Aorta (tissue), 5 donors: ENCODE results near the gene CCDC157. TPM values are rescaled to one million over a fixed set of nuclear protein-coding genes. Genes with fewer than 3 reads are reported as not detected.

ENCODE experiments used
- ATAC-seq: fragments of 200-7000 bp; cut with Tn5 transposase; one replicate; pipeline ENCODE4 v1.9.1; 2022; ENCODE audit warnings: moderate library complexity; ENCODE audit not compliant: low FRiP score
- DNase-seq, 2 donors: peaks; one replicate each; pipeline ENCODE4 v3.0.0-alpha.2; 2020
- H3K27ac ChIP-seq, 2 donors: one replicate each; pipeline ENCODE4 v1.5.1; 2013; ENCODE audit warnings: low read length in 2 of 2, mild to moderate bottlenecking in 2 of 2, moderate library complexity in 2 of 2, control low read depth in 1 of 2, inconsistent platforms in 1 of 2, low read depth in 1 of 2
- H3K27me3 ChIP-seq, 2 donors: one replicate each; pipeline ENCODE4 v1.6.1; 2013; ENCODE audit warnings: control low read depth in 1 of 2, low read length in 1 of 2, mild to moderate bottlenecking in 1 of 2, moderate library complexity in 1 of 2; ENCODE audit not compliant: insufficient read depth in 2 of 2, control insufficient read depth in 1 of 2
- H3K36me3 ChIP-seq, 2 donors: one replicate each; pipeline ENCODE4 v1.6.1; 2013; ENCODE audit warnings: control low read depth in 1 of 2, low read length in 1 of 2, mild to moderate bottlenecking in 1 of 2; ENCODE audit not compliant: insufficient read depth in 2 of 2, control insufficient read depth in 1 of 2
- H3K4me1 ChIP-seq, 2 donors: one replicate each; pipeline ENCODE4 v1.6.1; 2013; ENCODE audit warnings: low read length in 2 of 2, control low read depth in 1 of 2, mild to moderate bottlenecking in 1 of 2, moderate library complexity in 1 of 2; ENCODE audit not compliant: insufficient read depth in 2 of 2, control insufficient read depth in 1 of 2
- H3K4me3 ChIP-seq, 2 donors: one replicate each; pipeline ENCODE4 v1.5.1; 2013; ENCODE audit warnings: low read length in 2 of 2, control low read depth in 1 of 2, mild to moderate bottlenecking in 1 of 2
- H3K9me3 ChIP-seq: one replicate; pipeline ENCODE4 v1.6.1; 2013; ENCODE audit warnings: mild to moderate bottlenecking, low read length; ENCODE audit not compliant: control insufficient read depth
- WGBS, 2 donors: extraction: QIAGEN DNeasy Blood & Tissue Kit; methylation state at CpG; one replicate each; pipeline ENCODE4 v1.1.7; 2013; 5-methylcytosine and 5-hydroxymethylcytosine counted together
- intact Hi-C, 2 donors: fragments of 100-400 bp; cut with DNase I; formaldehyde crosslinking; loops; one replicate each; pipeline versions ENCODE4 v1.14.2 to v1.15.0; 2022
- polyA plus RNA-seq, 2 donors: library from polyadenylated mRNA; stranded (reverse); fragments of 200-250 nt; gene quantifications; one replicate each; pipeline ENCODE4 v1.2.3, GENCODE V29; 2013
- total RNA-seq, 2 donors: library from RNA; stranded (reverse); fragmentation: NEBNext Ultra II Directional; extraction: Animal tissue kit (Norgen Biotek cat#: 25700); gene quantifications; one replicate each; pipeline ENCODE4 v1.2.1, GENCODE V29; 2021
- donor health status: healthy with polysubstance abuse.
- donor health status: Bipolar disorder and iron deficiency.
- donor health status: DM: no; HTN: no; CAD: no.
- donor health status: DM: no; HTN: no; CAD: no.
- donor health status: DM: yes; HTN: yes; CAD: no.

CCDC157 gene
- total and polyA plus RNA-seq, 4 donors = 0.87 to 3.6 (median 1.7) TPM

GRCh38 chr22:30313527-30314363 is 43.1 kb upstream of the CCDC157 start:
- peaks cover 16 to 17% of the 10 kb centered on the region in 2 donors for H3K4me1 ChIP-seq
- 78 to 79% methylated on average over 6 to 8 of the region's 8 CpGs for WGBS, 2 donors
- H3K27ac ChIP-seq = no peak overlapping the region
- DNase-seq (peak in 1 of 2 donors; percentile 12), ATAC-seq (no peak)
- intact Hi-C loops = no loop called here
- H3K4me3 ChIP-seq = no peak overlapping the region
- no peaks in the 10 kb centered on the region for H3K9me3 ChIP-seq
- no peaks in the 10 kb centered on the region for H3K27me3 ChIP-seq
- H3K36me3 ChIP-seq = no peaks in the 10 kb centered on the region

- DNase-seq (peak in 1 of 2 donors; percentile 38), ATAC-seq (no peak)
- Histone ChIP-seq H3K27ac (no peak overlapping the region), H3K36me3 (no peaks in the 10 kb centered on the region), H3K4me3 (no peak overlapping the region), H3K27me3 (no peaks in the 10 kb centered on the region), H3K9me3 (no peaks in the 10 kb centered on the region), H3K4me1 (peaks cover 13 to 17% of the 10 kb centered on the region in 2 donors)
- intact Hi-C loops = no loop called here
- WGBS, 2 donors = 77 to 84% methylated on average over 8 of the region's 8 CpGs
Observed at GRCh38 chr22:30314915-30315314, 41.9 kb upstream of the CCDC157 start.

- no peaks in the 10 kb centered on the region for H3K36me3 ChIP-seq
- H3K9me3 ChIP-seq = no peaks in the 10 kb centered on the region
- intact Hi-C loops = no loop called here
- 88 to 93% methylated on average over 2 of the region's 2 CpGs for WGBS, 2 donors
- no peak for ATAC-seq
- H3K4me3 ChIP-seq = no peak overlapping the region
- H3K4me1 ChIP-seq = peaks cover 5 to 7% of the 10 kb centered on the region in 2 donors
- DNase-seq = peak in 1 of 2 donors; percentile 12
- no peak overlapping the region for H3K27ac ChIP-seq
- no peaks in the 10 kb centered on the region for H3K27me3 ChIP-seq
Observed at GRCh38 chr22:30315962-30316576, 40.7 kb upstream of the CCDC157 start.

- DNase-seq = no peak
- H3K27me3 ChIP-seq = no peaks in the 10 kb centered on the region
- H3K36me3 ChIP-seq = no peaks in the 10 kb centered on the region
- H3K9me3 ChIP-seq = no peaks in the 10 kb centered on the region
- WGBS, 2 donors = 89 to 98% methylated on average over 1 of the region's 1 CpG
- peaks cover 0 to 6% of the 10 kb centered on the region in 2 donors for H3K4me1 ChIP-seq
- intact Hi-C loops = no loop called here
- no peak for ATAC-seq
- no peak overlapping the region for H3K27ac ChIP-seq
- no peak overlapping the region for H3K4me3 ChIP-seq
Observed at GRCh38 chr22:30317778-30318177, 39.0 kb upstream of the CCDC157 start.

- Histone ChIP-seq H3K4me1 (peaks cover 0 to 6% of the 10 kb centered on the region in 2 donors), H3K9me3 (no peaks in the 10 kb centered on the region), H3K4me3 (no peak overlapping the region), H3K27me3 (no peaks in the 10 kb centered on the region), H3K27ac (peak overlapping the region in 1 of 2 donors; percentile 6), H3K36me3 (no peaks in the 10 kb centered on the region)
- intact Hi-C loops = no loop called here
- WGBS, 2 donors = 77 to 83% methylated on average over 7 of the region's 7 CpGs
- ATAC-seq = no peak
- DNase-seq = no peak
Observed at GRCh38 chr22:30318799-30319419, 37.9 kb upstream of the CCDC157 start.

- Histone ChIP-seq H3K27ac (no peak overlapping the region), H3K27me3 (no peaks in the 10 kb centered on the region), H3K36me3 (no peaks in the 10 kb centered on the region), H3K4me3 (no peak overlapping the region), H3K4me1 (peaks cover 0 to 6% of the 10 kb centered on the region in 2 donors), H3K9me3 (no peaks in the 10 kb centered on the region)
- no peak for DNase-seq
- intact Hi-C loops = no loop called here
- 87 to 88% methylated on average over 3 of the region's 3 CpGs for WGBS, 2 donors
- no peak for ATAC-seq
Observed at GRCh38 chr22:30320021-30320556, 36.7 kb upstream of the CCDC157 start.

- no peak for ATAC-seq
- intact Hi-C loops = no loop called here
Observed at GRCh38 chr22:30321461-30321860, 35.3 kb upstream of the CCDC157 start.

GRCh38 chr22:30323246-30323645 is 33.6 kb upstream of the CCDC157 start:
- H3K36me3 ChIP-seq = no peaks in the 10 kb centered on the region
- peak overlapping the region in 1 of 2 donors; percentile 29 for H3K27ac ChIP-seq
- DNase-seq = no peak
- 92 to 94% methylated on average over 3 of the region's 3 CpGs for WGBS, 2 donors
- no peak overlapping the region for H3K4me3 ChIP-seq
- H3K4me1 ChIP-seq = peaks cover 0 to 4% of the 10 kb centered on the region in 2 donors
- no peaks in the 10 kb centered on the region for H3K9me3 ChIP-seq
- no peaks in the 10 kb centered on the region for H3K27me3 ChIP-seq
- ATAC-seq = no peak
- intact Hi-C loops = no loop called here

More at GRCh38 chr22:30321461-30321860, 35.3 kb upstream of the CCDC157 start:
- no peak for DNase-seq
- Histone ChIP-seq H3K27ac (peak overlapping the region; percentile 31 to 62), H3K4me3 (no peak overlapping the region), H3K4me1 (peaks cover 0 to 5% of the 10 kb centered on the region in 2 donors), H3K9me3 (no peaks in the 10 kb centered on the region), H3K27me3 (no peaks in the 10 kb centered on the region), H3K36me3 (no peaks in the 10 kb centered on the region)
- WGBS, 2 donors = 9 to 37% methylated on average over 2 of the region's 2 CpGs
